NT2/D1 (cell line): ENCODE measurements around the gene FGFR1OP2.

Experiments
- SUZ12 ChIP-seq: IDR thresholded peaks from 2 replicates; pipeline ENCODE4 v1.6.1; 2011; ENCODE audit not compliant: insufficient read length, insufficient read depth; ENCODE audit errors: extremely low read depth
- YY1 ChIP-seq: IDR thresholded peaks from 2 replicates; pipeline ENCODE4 v1.6.1; 2011; ENCODE audit not compliant: insufficient read length, insufficient read depth

GRCh38 chr12:26997003-26997402, 58.7 kb downstream of the FGFR1OP2 start:
- no peak for TF ChIP-seq YY1
- no peak for TF ChIP-seq SUZ12
